ENCODE measurements around the gene SPOCK1.

- TF ChIP-seq EZH2 (IDR thresholded peaks at IDR 0.05; ENCODE audit: low read depth) (no peak), CTCF (conservative IDR thresholded peaks at IDR 0.05) (no peak)
Observed at GRCh38 chr5:137199201-137199600, 299.9 kb downstream of the SPOCK1 start.

Data from PC-9 (cell line).